Neural cell (in vitro differentiated cells): ENCODE measurements around the gene TUBGCP4. TPM values are rescaled to one million over a fixed set of nuclear protein-coding genes. Genes with fewer than 3 reads are reported as not detected.

Source experiments
- H2AFZ ChIP-seq: fragments of 200-600, 300-800 bp; sonication (generic), shearing (Covaris generic); 2 replicates; pipeline ENCODE4 v1.6.0; 2014; ENCODE audit warnings: low read depth, mild to moderate bottlenecking, antibody characterized with exemption, low read length, moderate library complexity
- H3F3A ChIP-seq: fragments of 200-600 bp; shearing (Covaris generic); 2 replicates; pipeline ENCODE4 v1.6.1; 2016; ENCODE audit warnings: mild to moderate bottlenecking, moderate library complexity, mixed read lengths, antibody characterized with exemption, low read length; ENCODE audit not compliant: insufficient read depth, poor library complexity, severe bottlenecking
- H3K27ac ChIP-seq: fragments of 200-600, 300-800 bp; sonication (generic), shearing (Covaris generic); 2 replicates; pipeline ENCODE4 v1.5.1; 2014; ENCODE audit warnings: mild to moderate bottlenecking, low read length, moderate library complexity
- H3K27me3 ChIP-seq: fragments of 300-800, 200-600 bp; sonication (generic), shearing (Covaris generic); 2 replicates; pipeline ENCODE4 v1.6.0; 2014; ENCODE audit warnings: mild to moderate bottlenecking, low read depth, low read length, moderate library complexity; ENCODE audit not compliant: insufficient read depth
- H3K36me3 ChIP-seq: fragments of 300-800, 200-600 bp; sonication (generic), shearing (Covaris generic); 2 replicates; pipeline ENCODE4 v1.5.1; 2014; ENCODE audit warnings: mild to moderate bottlenecking, antibody characterized with exemption, low read length, moderate library complexity; ENCODE audit not compliant: insufficient read depth
- H3K4me2 ChIP-seq: fragments of 300-800, 200-600 bp; sonication (generic), shearing (Covaris generic); 2 replicates; pipeline ENCODE4 v1.6.0; 2014; ENCODE audit warnings: mild to moderate bottlenecking, low read length
- H3K4me3 ChIP-seq: fragments of 300-800, 200-600 bp; sonication (generic), shearing (Covaris generic); 2 replicates; pipeline ENCODE4 v1.5.1; 2014; ENCODE audit warnings: mild to moderate bottlenecking, low read length, moderate library complexity
- H3K79me2 ChIP-seq: fragments of 200-600 bp; shearing (Covaris generic); replicated peaks from 2 replicates; pipeline ENCODE4 v1.6.0; 2014; ENCODE audit warnings: mild to moderate bottlenecking, low read length, moderate library complexity; ENCODE audit not compliant: insufficient read depth
- H3K9ac ChIP-seq: fragments of 300-800, 200-600 bp; sonication (generic), shearing (Covaris generic); 2 replicates; pipeline ENCODE4 v1.6.1; 2016; ENCODE audit warnings: mild to moderate bottlenecking, low read length, mixed read lengths
- H3K9me2 ChIP-seq: fragments of 200-600 bp; shearing (Covaris generic); 2 replicates; pipeline ENCODE4 v1.6.1; 2016; ENCODE audit warnings: mild to moderate bottlenecking, low read length, mixed read lengths; ENCODE audit not compliant: insufficient read depth
- H3K9me3 ChIP-seq: fragments of 200-600, 300-800 bp; sonication (generic), shearing (Covaris generic); 2 replicates; pipeline ENCODE4 v1.6.1; 2016; ENCODE audit warnings: mild to moderate bottlenecking, mixed run types, low read length, moderate library complexity, mixed read lengths
- H4K20me1 ChIP-seq: fragments of 200-600 bp; shearing (Covaris generic); 2 replicates; pipeline ENCODE4 v1.6.1; 2016; ENCODE audit warnings: mild to moderate bottlenecking, mixed run types; ENCODE audit not compliant: insufficient read depth
- EP300 ChIP-seq: fragments of 450-650 bp; conservative IDR thresholded peaks from 2 replicates; pipeline ENCODE4 v1.6.1; 2014; ENCODE audit warnings: antibody characterized with exemption, mild to moderate bottlenecking, moderate library complexity; ENCODE audit not compliant: poor library complexity, severe bottlenecking
- EZH2 ChIP-seq: fragments of 200-600, 300-800 bp; shearing (Covaris generic), sonication (generic); IDR thresholded peaks from 2 replicates; pipeline ENCODE4 v1.6.1; 2014; ENCODE audit warnings: antibody characterized with exemption, low read length, borderline replicate concordance, mild to moderate bottlenecking; ENCODE audit not compliant: insufficient read depth, poor library complexity, severe bottlenecking
- MXI1 ChIP-seq: fragments of 450-650 bp; conservative IDR thresholded peaks from 2 replicates; pipeline ENCODE4 v1.6.1; 2014; ENCODE audit warnings: antibody characterized with exemption, mild to moderate bottlenecking; ENCODE audit not compliant: poor library complexity, severe bottlenecking
- POLR2AphosphoS5 ChIP-seq: IDR thresholded peaks from 2 replicates; pipeline ENCODE4 v1.6.1; 2012
- RAD21 ChIP-seq: fragments of 450-650 bp; conservative IDR thresholded peaks from 2 replicates; pipeline ENCODE4 v1.6.1; 2014; ENCODE audit warnings: antibody characterized with exemption, mild to moderate bottlenecking, moderate library complexity
- SMC3 ChIP-seq: fragments of 450-650 bp; conservative IDR thresholded peaks from 2 replicates; pipeline ENCODE4 v1.6.1; 2014; ENCODE audit warnings: antibody characterized with exemption, mild to moderate bottlenecking, moderate library complexity; ENCODE audit not compliant: poor library complexity
- TAF1 ChIP-seq: IDR thresholded peaks from 2 replicates; pipeline ENCODE4 v1.6.1; 2012; ENCODE audit warnings: low read depth
- polyA plus RNA-seq: library from polyadenylated mRNA; depleted of rRNA; stranded (reverse); fragments of >200 nt; gene quantifications from 2 replicates; pipeline ENCODE4 v1.2.3, GENCODE V29; 2014
- TF ChIP-seq, protein P1 (sequence below): IDR thresholded peaks from 2 replicates; pipeline ENCODE4 v1.6.1; 2012; ENCODE audit warnings: borderline replicate concordance
- TF ChIP-seq, protein P2 (sequence below): fragments of 450-650 bp; IDR thresholded peaks from 2 replicates; pipeline ENCODE4 v1.5.1; 2014; ENCODE audit warnings: antibody characterized with exemption, mild to moderate bottlenecking, moderate library complexity; ENCODE audit not compliant: poor library complexity, severe bottlenecking

The TUBGCP4 gene
- polyA plus RNA-seq, 1 donor from 2014 or later, result 4.6 TPM

DNA sequence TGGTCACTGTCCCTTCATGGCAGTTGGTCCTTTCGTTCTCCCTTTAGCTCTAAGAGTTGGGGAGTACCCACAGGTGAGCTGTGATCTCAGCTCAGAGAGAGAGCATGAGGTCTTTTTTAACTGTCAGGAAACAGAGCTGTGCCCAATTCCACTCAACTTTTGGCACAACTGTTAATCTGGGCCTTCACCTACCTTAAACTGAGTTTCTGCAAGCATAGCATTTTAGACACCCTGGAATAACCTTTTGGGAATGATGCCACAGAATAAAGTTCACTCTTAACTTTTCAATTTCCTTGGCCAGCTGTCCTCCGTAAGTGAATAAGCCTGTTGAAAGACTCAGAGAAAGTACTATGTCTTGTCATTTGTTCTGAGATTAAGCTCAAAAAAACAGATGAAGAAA is 35.9 kb downstream of the TUBGCP4 start:
- TF ChIP-seq POLR2AphosphoS5 (no peak), MXI1 (no peak)
- TF ChIP-seq, protein P1, sequence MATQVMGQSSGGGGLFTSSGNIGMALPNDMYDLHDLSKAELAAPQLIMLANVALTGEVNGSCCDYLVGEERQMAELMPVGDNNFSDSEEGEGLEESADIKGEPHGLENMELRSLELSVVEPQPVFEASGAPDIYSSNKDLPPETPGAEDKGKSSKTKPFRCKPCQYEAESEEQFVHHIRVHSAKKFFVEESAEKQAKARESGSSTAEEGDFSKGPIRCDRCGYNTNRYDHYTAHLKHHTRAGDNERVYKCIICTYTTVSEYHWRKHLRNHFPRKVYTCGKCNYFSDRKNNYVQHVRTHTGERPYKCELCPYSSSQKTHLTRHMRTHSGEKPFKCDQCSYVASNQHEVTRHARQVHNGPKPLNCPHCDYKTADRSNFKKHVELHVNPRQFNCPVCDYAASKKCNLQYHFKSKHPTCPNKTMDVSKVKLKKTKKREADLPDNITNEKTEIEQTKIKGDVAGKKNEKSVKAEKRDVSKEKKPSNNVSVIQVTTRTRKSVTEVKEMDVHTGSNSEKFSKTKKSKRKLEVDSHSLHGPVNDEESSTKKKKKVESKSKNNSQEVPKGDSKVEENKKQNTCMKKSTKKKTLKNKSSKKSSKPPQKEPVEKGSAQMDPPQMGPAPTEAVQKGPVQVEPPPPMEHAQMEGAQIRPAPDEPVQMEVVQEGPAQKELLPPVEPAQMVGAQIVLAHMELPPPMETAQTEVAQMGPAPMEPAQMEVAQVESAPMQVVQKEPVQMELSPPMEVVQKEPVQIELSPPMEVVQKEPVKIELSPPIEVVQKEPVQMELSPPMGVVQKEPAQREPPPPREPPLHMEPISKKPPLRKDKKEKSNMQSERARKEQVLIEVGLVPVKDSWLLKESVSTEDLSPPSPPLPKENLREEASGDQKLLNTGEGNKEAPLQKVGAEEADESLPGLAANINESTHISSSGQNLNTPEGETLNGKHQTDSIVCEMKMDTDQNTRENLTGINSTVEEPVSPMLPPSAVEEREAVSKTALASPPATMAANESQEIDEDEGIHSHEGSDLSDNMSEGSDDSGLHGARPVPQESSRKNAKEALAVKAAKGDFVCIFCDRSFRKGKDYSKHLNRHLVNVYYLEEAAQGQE, result no peak
- peaks cover 29% of the 10 kb centered on the region for H3K36me3 ChIP-seq
- H3K27me3 ChIP-seq, result no peaks in the 10 kb centered on the region
- H3K79me2 ChIP-seq, result no peaks in the 10 kb centered on the region
- H3K9ac ChIP-seq, result no peak overlapping the region
- no peaks in the 10 kb centered on the region for H4K20me1 ChIP-seq
- H3K9me3 ChIP-seq, result no peaks in the 10 kb centered on the region
- H3K27ac ChIP-seq, result no peak overlapping the region
- H3F3A ChIP-seq, result no peaks in the 10 kb centered on the region
- H3K4me3 ChIP-seq, result no peak overlapping the region
- H3K4me2 ChIP-seq, result no peak overlapping the region
- H2AFZ ChIP-seq, result no peak overlapping the region
- H3K9me2 ChIP-seq, result no peaks in the 10 kb centered on the region

DNA sequence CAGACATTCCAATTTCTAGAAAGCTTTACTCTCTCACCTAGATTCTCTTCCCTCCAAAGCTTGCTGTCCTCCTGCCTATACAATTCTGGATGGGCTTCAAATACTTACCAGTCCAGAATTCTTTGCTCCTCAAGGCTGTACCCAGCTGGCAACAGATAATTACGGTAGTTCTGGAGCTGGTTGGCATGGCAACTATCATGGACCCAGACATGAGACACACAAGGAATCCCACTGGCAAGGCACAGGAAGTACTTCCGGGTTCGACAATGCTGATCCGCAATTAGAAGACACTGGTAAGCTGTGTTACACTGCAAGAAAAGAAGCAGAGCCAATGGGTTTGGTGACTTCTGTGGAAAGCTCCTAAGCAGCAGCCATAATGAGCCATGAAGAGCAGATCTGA is 37.9 kb downstream of the TUBGCP4 start:
- Histone ChIP-seq H3K4me2 (no peak overlapping the region), H3K36me3 (peaks cover 30% of the 10 kb centered on the region), H3K9ac (no peak overlapping the region), H3F3A (no peaks in the 10 kb centered on the region), H3K9me2 (no peaks in the 10 kb centered on the region), H2AFZ (no peak overlapping the region), H4K20me1 (no peaks in the 10 kb centered on the region), H3K4me3 (no peak overlapping the region), H3K27me3 (no peaks in the 10 kb centered on the region), H3K9me3 (no peaks in the 10 kb centered on the region), H3K79me2 (no peaks in the 10 kb centered on the region), H3K27ac (no peak overlapping the region)
- TF ChIP-seq, protein P1, result no peak
- TF ChIP-seq TAF1, result no peak
- TF ChIP-seq RAD21, result no peak
- TF ChIP-seq MXI1, result no peak
- no peak for TF ChIP-seq EZH2
- TF ChIP-seq EP300, result no peak
- TF ChIP-seq, protein P2, sequence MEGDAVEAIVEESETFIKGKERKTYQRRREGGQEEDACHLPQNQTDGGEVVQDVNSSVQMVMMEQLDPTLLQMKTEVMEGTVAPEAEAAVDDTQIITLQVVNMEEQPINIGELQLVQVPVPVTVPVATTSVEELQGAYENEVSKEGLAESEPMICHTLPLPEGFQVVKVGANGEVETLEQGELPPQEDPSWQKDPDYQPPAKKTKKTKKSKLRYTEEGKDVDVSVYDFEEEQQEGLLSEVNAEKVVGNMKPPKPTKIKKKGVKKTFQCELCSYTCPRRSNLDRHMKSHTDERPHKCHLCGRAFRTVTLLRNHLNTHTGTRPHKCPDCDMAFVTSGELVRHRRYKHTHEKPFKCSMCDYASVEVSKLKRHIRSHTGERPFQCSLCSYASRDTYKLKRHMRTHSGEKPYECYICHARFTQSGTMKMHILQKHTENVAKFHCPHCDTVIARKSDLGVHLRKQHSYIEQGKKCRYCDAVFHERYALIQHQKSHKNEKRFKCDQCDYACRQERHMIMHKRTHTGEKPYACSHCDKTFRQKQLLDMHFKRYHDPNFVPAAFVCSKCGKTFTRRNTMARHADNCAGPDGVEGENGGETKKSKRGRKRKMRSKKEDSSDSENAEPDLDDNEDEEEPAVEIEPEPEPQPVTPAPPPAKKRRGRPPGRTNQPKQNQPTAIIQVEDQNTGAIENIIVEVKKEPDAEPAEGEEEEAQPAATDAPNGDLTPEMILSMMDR, result no peak
- TF ChIP-seq POLR2AphosphoS5, result no peak
- no peak for TF ChIP-seq SMC3
